ENCODE measurements around the gene TNFSF13B.

DNA sequence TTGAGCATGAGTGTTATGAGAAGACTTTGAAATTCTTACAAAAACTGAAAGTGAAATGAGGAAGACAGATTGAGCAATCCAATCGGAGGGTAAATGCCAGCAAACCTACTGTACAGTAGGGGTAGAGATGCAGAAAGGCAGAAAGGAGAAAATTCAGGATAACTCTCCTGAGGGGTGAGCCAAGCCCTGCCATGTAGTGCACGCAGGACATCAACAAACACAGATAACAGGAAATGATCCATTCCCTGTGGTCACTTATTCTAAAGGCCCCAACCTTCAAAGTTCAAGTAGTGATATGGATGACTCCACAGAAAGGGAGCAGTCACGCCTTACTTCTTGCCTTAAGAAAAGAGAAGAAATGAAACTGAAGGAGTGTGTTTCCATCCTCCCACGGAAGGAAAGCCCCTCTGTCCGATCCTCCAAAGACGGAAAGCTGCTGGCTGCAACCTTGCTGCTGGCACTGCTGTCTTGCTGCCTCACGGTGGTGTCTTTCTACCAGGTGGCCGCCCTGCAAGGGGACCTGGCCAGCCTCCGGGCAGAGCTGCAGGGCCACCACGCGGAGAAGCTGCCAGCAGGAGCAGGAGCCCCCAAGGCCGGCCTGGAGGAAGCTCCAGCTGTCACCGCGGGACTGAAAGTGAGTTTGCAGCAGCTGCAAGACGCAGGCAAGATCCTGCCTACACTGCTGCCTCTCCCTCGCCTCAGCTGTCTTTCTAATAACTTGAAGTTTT, at the start of gene TNFSF13B:
- TF ChIP-seq, protein P1, sequence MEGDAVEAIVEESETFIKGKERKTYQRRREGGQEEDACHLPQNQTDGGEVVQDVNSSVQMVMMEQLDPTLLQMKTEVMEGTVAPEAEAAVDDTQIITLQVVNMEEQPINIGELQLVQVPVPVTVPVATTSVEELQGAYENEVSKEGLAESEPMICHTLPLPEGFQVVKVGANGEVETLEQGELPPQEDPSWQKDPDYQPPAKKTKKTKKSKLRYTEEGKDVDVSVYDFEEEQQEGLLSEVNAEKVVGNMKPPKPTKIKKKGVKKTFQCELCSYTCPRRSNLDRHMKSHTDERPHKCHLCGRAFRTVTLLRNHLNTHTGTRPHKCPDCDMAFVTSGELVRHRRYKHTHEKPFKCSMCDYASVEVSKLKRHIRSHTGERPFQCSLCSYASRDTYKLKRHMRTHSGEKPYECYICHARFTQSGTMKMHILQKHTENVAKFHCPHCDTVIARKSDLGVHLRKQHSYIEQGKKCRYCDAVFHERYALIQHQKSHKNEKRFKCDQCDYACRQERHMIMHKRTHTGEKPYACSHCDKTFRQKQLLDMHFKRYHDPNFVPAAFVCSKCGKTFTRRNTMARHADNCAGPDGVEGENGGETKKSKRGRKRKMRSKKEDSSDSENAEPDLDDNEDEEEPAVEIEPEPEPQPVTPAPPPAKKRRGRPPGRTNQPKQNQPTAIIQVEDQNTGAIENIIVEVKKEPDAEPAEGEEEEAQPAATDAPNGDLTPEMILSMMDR (IDR thresholded peaks at IDR 0.05): no peak
- no peak for TF ChIP-seq POLR2A (IDR thresholded peaks at IDR 0.05)

Measured in uterus (tissue), 2 donors.